ENCODE results near the gene CRCP.
"Not testable (repeated sequence)": the region's sequence is repeated elsewhere in the genome, so short reads cannot be mapped to it uniquely, and the experiment has no call there.

The CRCP gene

GRCh38 chr7:66099551-66100407, 14.9 kb upstream of the CRCP start:
- TF ChIP-seq, protein P1, sequence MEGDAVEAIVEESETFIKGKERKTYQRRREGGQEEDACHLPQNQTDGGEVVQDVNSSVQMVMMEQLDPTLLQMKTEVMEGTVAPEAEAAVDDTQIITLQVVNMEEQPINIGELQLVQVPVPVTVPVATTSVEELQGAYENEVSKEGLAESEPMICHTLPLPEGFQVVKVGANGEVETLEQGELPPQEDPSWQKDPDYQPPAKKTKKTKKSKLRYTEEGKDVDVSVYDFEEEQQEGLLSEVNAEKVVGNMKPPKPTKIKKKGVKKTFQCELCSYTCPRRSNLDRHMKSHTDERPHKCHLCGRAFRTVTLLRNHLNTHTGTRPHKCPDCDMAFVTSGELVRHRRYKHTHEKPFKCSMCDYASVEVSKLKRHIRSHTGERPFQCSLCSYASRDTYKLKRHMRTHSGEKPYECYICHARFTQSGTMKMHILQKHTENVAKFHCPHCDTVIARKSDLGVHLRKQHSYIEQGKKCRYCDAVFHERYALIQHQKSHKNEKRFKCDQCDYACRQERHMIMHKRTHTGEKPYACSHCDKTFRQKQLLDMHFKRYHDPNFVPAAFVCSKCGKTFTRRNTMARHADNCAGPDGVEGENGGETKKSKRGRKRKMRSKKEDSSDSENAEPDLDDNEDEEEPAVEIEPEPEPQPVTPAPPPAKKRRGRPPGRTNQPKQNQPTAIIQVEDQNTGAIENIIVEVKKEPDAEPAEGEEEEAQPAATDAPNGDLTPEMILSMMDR (IDR thresholded peaks at IDR 0.05), result no peak
- TF ChIP-seq ZFX (IDR thresholded peaks at IDR 0.05; ENCODE audit: borderline replicate concordance), result no peak
- H3K27ac ChIP-seq, result peak overlapping the region; percentile 100

DNA sequence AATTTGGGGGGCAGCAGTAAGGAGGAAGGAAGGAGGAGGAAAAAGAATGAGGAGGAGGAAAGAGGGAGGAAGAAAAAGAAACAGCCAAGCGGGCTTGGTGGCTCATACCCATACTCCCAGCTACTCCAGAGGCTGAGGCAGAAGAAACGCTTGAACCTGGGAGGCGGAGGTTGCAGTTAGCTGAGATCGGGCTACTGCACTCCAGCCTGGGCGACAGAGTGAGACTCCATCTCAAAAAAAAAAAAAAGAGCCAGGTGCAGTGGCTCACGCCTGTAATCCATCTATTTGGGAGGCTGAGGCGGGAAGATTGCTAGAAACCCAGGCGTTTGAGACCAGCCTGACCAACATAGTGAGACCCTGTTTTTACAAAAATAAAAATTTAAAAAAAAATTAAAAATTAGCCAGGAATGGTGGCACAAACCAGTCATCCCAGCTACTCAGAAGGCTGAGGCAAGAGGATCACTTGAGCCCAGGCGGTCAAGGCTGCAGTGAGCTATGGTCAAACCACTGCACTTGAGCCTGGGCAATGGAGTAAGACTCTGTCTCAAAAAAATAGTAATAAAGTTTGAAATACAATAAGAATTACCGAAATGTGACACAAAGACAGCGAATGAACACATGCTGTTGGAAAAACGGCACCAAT, 14.1 kb upstream of the CRCP start:
- H3K27ac ChIP-seq, result peak overlapping the region; percentile 100
- no peak for TF ChIP-seq ZFX (IDR thresholded peaks at IDR 0.05; ENCODE audit: borderline replicate concordance)
- TF ChIP-seq, protein P1 (IDR thresholded peaks at IDR 0.05), result no peak

- H3K27ac ChIP-seq, result peak overlapping the region; percentile 100; the same call in 1 of the 2 replicates
Measured at GRCh38 chr7:66102168-66102567, 12.5 kb upstream of the CRCP start.

GRCh38 chr7:66103994-66104393, 10.7 kb upstream of the CRCP start:
- H3K27ac ChIP-seq, result peak overlapping the region; percentile 82

DNA sequence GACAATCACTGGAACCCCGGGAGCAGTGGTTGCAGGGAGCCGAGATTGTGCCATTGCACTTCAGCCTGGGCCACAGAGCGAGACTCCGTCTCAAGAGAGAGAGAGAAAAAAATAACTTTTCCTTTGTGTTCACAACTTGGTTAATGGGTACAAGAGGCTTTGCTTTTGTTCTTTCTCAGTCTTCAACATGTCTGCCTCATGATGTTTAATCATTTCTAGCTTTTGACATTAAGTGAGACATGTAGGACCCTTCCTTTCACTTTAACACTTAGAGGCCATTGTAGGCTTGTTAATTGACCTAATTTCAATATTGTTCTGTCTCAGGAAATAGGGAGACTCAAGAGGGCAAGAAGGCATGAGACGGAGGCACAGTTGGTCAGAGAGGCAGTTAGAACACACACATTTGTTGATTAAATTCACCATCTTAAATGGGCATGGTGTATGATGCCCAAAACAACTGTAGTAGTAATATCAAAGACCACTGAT, 9.3 kb upstream of the CRCP start:
- peak overlapping the region; percentile 82 for H3K27ac ChIP-seq
- no peak for TF ChIP-seq ZFX (IDR thresholded peaks at IDR 0.05; ENCODE audit: borderline replicate concordance)
- TF ChIP-seq, protein P1 (IDR thresholded peaks at IDR 0.05), result no peak

DNA sequence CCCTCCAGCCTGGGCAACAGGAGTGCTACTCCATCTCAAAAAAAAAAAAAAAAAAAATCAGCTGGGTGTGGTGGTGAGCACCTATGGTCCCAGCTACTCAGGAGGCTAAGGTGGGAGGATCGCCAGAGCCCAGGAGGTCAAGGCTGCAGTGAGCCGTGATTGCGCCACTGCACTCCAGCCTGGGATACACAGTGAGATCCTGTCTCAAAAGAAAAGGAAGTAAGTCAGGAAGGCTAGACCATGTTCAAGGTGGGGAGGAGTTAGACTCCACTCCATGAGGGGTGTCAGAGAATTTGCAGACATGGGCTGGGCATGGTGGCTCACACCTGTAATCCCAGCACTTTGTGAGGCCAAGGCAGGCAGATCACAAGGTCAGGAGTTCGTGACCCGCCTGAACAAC, 6.2 kb upstream of the CRCP start:
- not testable (repeated sequence) for H3K27ac ChIP-seq

DNA sequence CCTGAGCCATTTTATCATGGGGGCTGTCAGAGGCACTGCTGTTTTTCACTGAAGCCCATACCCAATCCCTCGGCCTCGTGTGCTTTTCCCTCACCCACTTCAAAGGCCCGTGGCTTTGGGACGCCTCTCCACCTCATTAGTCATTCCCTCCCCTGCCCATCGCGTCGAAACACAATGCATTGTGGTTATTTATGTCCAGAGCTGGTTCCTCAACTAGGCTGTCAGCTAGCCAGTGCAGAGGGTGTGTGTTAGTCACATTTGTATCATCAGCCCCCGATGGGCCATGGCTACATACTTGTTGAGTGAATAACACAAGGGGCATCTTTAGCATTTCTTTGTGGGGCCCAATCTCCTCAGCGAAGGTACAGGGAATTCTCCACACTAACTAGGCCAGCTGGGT, 3.8 kb upstream of the CRCP start:
- TF ChIP-seq, protein P1 (IDR thresholded peaks at IDR 0.05), result no peak
- TF ChIP-seq ZFX (IDR thresholded peaks at IDR 0.05; ENCODE audit: borderline replicate concordance), result no peak
- no peak overlapping the region for H3K27ac ChIP-seq

DNA sequence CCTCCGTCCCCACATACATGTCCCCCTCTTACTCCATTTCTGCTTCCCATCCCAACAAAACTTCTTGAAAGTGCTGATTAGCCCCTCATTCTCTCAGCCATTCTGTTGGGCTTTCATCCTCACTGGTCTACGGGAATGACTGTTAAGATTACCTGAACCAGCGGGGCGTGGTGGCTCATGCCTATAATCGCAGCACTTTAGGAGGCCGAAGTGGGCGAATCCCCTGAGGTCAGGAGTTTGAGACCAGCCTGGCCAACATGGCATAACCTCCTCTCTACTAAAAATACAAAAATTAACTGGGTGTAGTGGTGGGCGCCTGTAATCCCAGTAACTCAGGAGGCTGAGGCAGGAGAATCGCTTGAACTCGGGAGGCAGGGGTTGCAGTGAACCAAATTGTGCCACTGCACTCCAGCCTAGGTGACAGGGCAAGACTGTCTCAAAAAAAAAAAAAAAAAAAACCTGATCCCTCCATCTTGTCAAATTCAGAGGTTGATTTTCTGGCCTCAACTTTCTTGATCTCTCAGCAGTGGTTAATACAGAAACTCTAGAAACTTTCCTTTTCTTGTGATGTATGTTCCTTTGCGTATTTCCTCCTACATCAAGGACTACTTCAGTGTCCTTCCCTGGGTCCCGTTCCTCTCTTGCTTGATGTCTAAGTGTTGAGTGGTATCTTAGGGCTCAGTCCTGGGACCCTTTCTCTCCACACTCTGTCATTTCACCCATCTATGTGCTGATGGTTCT, 2.2 kb downstream of the CRCP start:
- H3K27ac ChIP-seq, result not testable (repeated sequence)

GRCh38 chr7:66118603-66119002, 4.0 kb downstream of the CRCP start:
- peak overlapping the region; percentile 34; the same call in 1 of the 2 replicates for H3K27ac ChIP-seq
- no peak for TF ChIP-seq ZFX (IDR thresholded peaks at IDR 0.05; ENCODE audit: borderline replicate concordance)
- TF ChIP-seq, protein P1 (IDR thresholded peaks at IDR 0.05), result no peak
